PFSK-1 (cell line): Measurements from ENCODE around the gene TMEM200A.

Experiments
- FOXP2 ChIP-seq: optimal IDR thresholded peaks from 2 replicates; pipeline ENCODE3; 2011; ENCODE audit warnings: borderline replicate concordance, control low read depth, inconsistent platforms; ENCODE audit not compliant: insufficient read depth; ENCODE audit errors: extremely low read length, extremely low read depth
- POLR2AphosphoS5 ChIP-seq: IDR thresholded peaks from 2 replicates; pipeline ENCODE4 v1.6.1; 2012; ENCODE audit warnings: low read depth, mild to moderate bottlenecking, control low read depth, low read length, moderate library complexity
- SIN3A ChIP-seq: IDR thresholded peaks from 2 replicates; pipeline ENCODE4 v1.6.1; 2012; ENCODE audit warnings: mild to moderate bottlenecking, low read length, moderate library complexity, borderline replicate concordance; ENCODE audit not compliant: insufficient read depth
- TAF1 ChIP-seq: IDR thresholded peaks from 2 replicates; pipeline ENCODE4 v1.6.1; 2012; ENCODE audit warnings: low read length, control low read depth, borderline replicate concordance; ENCODE audit not compliant: insufficient read depth
- TF ChIP-seq, protein P1 (sequence below), 2 experiments: IDR thresholded peaks; 2 replicates each; pipeline versions ENCODE4 v1.6.1 to v1.8.0; 2011 to 2012; ENCODE audit warnings: low read depth in 2 of 2, low read length in 2 of 2, control low read depth in 1 of 2, inconsistent platforms in 1 of 2, mild to moderate bottlenecking in 1 of 2, moderate library complexity in 1 of 2; ENCODE audit not compliant: insufficient read depth in 1 of 2

DNA sequence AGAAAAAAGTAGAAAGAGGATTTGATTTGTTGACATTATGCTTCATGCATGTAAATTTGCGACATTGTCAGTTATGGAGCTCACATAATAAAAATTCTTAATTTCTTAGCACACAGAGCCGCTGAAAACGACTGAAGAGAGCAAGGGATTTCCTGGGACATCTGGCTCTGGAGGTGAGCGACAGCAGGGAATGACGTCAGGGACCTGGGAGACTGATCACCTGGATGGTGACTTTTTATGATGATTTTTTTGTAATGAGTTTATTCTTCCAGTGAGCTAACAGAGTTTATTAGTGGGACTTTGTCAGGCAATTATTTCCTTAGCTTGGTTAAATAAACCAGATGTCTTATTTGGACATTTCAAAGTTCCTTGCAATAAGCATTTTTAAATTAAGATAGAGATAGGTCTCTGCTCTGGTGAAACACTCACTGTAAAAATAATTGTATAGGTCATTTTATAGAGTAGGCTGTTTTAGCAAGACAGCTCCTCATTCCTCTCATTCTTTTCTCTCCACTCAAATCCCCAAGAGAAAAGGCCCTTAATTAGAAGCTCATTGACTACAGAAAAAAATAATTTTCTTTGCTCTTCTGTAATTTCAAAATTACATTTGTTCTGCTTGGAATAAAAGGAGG lies 19.4 kb downstream of the TMEM200A start:
- TF ChIP-seq, protein P1, sequence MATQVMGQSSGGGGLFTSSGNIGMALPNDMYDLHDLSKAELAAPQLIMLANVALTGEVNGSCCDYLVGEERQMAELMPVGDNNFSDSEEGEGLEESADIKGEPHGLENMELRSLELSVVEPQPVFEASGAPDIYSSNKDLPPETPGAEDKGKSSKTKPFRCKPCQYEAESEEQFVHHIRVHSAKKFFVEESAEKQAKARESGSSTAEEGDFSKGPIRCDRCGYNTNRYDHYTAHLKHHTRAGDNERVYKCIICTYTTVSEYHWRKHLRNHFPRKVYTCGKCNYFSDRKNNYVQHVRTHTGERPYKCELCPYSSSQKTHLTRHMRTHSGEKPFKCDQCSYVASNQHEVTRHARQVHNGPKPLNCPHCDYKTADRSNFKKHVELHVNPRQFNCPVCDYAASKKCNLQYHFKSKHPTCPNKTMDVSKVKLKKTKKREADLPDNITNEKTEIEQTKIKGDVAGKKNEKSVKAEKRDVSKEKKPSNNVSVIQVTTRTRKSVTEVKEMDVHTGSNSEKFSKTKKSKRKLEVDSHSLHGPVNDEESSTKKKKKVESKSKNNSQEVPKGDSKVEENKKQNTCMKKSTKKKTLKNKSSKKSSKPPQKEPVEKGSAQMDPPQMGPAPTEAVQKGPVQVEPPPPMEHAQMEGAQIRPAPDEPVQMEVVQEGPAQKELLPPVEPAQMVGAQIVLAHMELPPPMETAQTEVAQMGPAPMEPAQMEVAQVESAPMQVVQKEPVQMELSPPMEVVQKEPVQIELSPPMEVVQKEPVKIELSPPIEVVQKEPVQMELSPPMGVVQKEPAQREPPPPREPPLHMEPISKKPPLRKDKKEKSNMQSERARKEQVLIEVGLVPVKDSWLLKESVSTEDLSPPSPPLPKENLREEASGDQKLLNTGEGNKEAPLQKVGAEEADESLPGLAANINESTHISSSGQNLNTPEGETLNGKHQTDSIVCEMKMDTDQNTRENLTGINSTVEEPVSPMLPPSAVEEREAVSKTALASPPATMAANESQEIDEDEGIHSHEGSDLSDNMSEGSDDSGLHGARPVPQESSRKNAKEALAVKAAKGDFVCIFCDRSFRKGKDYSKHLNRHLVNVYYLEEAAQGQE (IDR thresholded peaks at IDR 0.05; ENCODE audit: insufficient read depth in 1 of 2, low read depth in 2 of 2, low read length in 2 of 2), result no peak
- TF ChIP-seq POLR2AphosphoS5, result no peak
- TF ChIP-seq FOXP2, result no peak
- no peak for TF ChIP-seq SIN3A
- no peak for TF ChIP-seq TAF1
